Esophagus mucosa (tissue), 1 donor: Measurements from ENCODE around the gene LSM7. TPM values are rescaled to one million over a fixed set of nuclear protein-coding genes. Genes with fewer than 3 reads are reported as not detected.
"Not testable (repeated sequence)": the region's sequence is repeated elsewhere in the genome, so short reads cannot be mapped to it uniquely, and the experiment has no call there.

Source experiments
- ATAC-seq: fragments of 200-7000 bp; cut with Tn5 transposase; one replicate; pipeline ENCODE4 v1.9.1; 2020
- total RNA-seq: library from RNA; stranded (reverse); gene quantifications from one replicate; pipeline ENCODE4 v1.2.4, GENCODE V29; 2023
- donor health status: DM: yes; HTN: yes; CAD: no.

Gene LSM7
- total RNA-seq, 1 donor from 2014 or later, result 98.9 TPM

GRCh38 chr19:2296141-2296540, 32.2 kb downstream of the LSM7 start:
- no peak for ATAC-seq

GRCh38 chr19:2294687-2295335, 33.6 kb downstream of the LSM7 start:
- peak; percentile 19 for ATAC-seq

- no peak for ATAC-seq
Observed at GRCh38 chr19:2291185-2291751, 37.1 kb downstream of the LSM7 start.

DNA sequence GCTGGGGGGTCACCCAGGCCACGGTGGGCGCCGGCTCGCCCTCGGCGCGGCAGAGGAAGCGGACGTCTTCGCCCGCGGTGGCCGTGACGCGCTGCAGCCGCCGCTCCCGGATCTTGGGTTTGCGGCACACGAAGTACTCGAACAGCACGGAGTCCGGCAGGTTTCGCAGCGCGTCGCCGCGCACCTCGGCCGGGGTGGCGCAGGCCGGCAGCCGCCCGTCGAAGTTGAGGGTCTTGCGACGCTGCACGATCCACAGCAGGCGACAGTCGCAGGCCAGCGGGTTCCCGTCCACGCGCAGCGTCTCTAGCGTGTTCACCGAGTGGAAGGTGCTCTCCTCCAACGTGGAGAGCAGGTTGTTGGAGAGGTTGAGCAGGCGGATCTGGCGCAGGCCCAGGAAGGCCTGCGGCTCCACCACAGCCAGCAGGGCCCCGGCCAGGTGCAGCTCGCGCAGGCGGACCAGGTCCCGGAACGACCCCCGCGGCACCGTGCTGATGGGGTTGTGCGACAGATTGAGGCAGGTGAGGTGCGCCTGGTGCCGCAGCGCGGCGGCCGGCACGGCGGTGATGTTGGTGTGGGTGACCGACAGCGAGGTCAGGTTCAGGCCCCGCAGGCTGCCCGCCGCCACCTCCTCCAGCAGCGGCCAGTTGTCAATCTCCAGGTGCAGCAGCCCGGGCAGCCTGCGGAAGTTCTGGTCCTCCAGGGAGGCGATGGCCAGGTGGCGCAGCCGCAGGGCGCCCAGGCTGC, 37.8 kb downstream of the LSM7 start:
- ATAC-seq, result no peak

- ATAC-seq, result peak; percentile 36
Observed at GRCh38 chr19:2289714-2290435, 38.5 kb downstream of the LSM7 start.

DNA sequence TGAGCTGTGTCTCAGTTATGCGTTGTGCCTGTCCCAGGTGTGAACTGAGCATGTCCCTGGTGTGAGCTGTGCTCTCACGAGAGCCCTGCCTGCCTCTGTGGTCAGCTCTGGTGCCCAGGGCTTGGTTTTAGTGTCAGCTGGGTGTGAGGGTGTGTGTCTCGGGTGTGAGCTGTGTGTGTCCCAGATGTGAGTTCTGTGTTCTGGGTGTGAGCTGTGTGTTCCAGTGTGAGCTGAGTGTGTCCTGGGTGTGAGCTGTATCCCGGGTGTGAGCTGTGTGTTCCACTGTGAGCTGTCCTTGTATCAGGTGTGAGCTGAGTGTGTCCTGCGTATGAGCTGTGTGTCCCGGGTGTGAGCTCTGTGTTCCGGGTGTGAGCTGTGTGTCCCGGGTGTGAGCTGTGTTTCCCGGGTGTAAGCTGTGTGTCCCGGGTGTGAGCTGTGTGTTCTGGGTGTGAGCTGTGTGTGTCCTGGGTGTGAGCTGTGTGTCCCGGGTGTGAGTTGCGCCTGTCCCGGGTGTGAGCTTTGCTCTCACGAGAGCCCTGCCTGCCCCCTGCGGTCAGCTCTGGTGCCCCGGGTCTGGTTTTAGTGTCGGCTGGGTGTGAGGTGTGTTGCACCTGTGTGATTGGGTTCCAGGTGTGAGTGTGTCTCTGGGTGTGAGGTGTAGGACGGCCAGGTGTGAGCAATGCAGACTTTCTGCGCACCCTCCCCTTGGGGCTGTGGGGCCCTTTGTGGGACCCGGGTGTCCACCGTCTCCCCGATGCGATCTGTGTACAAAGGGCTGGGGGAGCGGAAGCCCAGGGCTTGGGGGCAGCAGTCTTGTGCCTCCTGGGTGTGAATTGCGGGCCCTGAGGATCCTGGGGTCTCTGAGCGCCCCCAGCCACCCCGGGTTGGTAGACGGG, 39.3 kb downstream of the LSM7 start:
- ATAC-seq, result peak; percentile 4

DNA sequence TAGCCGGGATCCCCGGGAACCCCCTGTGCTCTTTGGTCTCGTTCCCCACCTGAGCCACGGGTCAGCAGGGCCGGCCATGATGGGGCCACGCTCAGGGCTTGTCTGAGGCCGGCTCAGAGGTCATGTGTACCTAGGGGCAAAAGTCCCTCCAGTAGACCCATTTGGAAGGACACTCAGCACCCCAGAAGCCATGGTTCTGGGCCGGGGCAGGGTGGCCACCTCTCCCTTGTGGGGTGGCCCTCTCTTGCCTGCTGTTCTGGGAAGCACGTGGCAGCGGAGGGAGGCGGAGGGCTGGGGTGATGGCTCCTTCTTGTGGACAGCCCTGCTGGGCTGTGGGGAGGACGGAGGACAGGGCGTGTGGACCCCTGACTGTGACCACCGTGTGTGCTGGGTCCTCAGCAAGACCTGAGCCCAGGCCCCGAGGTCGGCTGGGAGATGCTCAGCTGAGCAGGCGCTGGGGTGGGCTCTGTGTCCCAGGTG, 40.0 kb downstream of the LSM7 start:
- ATAC-seq, result no peak

DNA sequence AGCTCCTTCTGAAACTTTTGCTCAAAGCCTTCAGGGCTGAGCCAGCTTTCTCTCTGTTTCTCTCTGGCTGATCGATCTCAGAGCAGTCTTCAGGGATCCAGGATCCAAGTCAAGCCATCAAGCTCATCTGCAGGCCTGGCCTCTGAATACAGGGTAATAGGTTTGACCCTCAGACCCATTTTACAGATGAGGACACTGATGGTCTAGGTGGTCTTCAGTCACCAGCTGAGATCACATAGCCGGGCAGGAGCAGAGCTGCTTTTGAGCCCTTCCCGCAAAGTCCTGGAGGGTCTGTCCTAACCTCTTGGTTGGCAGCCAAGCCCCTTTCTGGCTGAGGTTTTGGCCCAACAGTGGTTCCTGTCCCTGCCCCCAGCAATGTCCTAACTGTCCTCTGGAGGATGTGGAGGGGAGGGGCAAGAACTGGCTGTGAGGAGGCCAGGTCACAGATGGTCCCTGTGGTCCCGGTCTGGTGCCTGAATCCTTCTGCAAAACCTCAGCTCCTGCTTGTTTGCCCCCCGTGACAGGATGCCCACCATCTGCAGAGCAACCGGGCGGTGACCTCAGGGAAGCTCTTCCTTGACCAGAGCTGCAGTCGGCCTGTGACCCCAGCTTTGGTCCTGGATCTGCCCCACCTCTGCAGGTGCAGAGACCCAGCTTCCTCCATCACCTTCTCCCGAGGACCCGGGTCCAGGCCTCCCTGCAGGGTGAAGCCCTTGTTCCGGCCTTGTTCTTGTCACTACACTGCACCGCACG, 40.6 kb downstream of the LSM7 start:
- ATAC-seq, result no peak

DNA sequence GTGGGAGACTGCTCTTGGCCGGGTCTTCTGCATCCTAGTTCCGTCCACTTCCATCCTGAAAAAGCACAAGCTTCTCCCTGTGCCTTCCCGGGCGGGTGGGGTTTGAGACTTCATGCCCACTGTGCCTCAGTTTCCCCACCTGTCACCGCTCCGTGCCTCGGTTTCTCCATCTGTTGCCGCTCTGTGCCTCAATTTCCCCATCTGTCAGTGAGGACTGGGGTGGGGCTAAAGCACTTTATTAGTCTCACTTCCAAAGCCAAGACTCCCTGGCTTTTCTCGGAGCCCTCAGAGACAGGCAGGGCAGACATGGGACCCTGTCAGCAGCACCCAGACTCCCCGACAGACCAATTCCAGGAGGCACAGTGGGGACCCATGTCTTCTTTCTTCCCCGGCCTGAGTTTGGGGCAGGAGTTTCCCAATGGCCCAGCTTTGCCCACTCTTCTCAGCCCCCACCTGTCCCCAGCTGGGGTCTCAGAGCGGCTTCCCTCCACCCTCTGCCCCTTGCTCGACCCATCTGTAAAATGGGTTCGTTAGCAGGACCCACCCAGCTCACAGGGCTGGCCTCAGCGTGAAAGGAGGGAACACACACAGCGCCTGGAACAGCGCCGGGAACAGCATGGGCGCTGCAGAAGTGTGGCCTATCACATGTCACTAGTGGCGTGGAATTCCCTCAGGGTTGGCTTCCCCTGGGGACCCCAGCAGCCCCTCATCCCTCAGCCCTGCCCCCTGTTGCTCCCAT, 41.8 kb downstream of the LSM7 start:
- no peak for ATAC-seq

DNA sequence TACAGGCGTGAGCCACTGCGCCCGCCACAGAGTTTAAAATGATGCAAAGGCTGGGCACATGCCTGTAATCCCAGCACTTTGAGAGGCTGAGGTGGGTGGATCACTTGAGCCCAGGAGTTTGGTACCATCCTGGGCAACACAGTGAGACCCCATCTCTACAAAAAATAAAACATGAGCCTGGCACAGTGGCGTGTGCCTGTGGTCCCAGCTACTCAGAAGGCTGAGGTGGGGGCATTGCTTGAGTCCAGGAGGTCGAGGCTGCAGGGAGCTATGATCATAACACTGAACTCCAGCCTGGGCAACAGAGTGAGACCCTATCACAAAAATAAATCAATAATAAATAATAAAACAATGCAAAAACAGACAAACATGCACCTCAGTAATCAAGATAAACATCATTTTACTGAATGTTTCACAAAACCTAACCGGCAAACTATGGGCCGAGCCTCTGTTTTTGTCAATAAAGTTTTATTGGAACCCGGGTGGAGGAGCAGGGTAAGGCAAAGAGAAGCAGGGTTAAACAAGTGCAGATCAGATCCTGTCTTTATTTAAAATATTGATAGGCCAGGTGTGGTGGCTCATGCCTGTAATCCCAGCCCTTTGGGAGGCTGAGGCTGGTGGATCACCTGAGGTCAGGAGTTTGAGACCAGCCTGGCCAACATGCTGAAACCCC, 44.4 kb downstream of the LSM7 start:
- ATAC-seq, result no peak

DNA sequence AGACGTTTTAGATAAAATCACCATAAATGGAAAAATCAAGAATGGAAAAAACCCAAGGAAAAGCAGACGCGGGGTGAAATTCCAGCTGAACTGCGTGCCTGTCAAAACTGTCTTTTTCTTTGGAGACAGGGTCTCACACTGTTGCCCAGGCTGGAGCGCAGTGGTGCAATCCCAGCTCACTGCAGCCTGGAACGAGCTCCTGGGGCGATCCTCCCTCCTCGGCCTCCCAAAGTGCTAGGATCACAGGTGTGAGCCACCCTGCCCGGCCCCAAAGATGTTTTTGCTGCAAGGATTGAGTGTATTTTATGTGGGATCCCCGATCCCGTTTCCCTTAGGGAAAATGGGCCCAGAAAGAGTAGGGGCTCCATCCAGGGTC, 45.5 kb downstream of the LSM7 start:
- no peak for ATAC-seq

DNA sequence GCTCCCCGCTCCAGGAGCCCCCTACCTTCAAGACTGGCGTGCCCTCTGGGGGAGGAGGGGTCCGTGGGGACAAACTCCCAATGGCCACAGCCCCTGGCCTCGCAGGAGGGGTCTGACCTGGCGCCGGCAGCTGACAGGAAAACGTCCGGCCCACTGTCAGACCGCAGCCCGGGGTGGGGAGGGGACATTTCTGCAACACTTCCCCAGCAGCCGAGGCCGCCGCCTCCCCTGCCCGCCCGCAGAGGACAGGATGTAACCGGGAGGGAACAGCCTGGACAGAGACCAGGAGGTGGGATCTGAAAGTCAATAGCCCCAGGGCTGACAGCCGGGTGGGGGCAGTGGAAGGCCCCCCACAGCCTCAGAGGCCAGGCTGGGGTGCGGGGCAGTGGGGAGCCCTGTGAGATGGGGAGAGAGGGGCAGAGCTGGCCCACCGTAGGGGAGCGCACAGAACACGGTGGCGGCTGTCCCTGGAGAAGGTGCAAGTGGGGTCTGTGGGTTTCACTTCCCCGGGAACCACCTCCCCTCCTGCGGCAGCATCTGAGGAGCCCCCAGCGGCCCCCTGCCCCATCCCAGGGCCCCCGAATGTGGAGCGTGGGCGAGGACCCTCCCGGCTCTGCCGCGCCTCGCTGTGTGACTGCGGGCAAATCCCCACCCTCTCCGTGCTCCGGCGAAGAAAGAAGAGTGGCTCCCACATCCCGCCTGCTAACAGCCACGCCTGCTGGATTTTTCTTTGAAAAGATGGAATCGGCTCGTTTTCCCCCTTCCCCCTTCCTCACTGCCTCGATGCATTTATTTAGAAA, 46.1 kb downstream of the LSM7 start, which contains the start of gene PEAK3:
TSS of gene PEAK3 (minus strand) at position 114 of the 800 bp plus-strand sequence. CDS start 1,244 bp downstream, outside the sequence.
- peak; percentile 28 for ATAC-seq

GRCh38 chr19:2281265-2282061, 46.9 kb downstream of the LSM7 start:
- not testable (repeated sequence) for ATAC-seq

GRCh38 chr19:2280633-2281264, 47.6 kb downstream of the LSM7 start:
- no peak for ATAC-seq

GRCh38 chr19:2278459-2279158, 49.8 kb downstream of the LSM7 start:
- ATAC-seq, result no peak

DNA sequence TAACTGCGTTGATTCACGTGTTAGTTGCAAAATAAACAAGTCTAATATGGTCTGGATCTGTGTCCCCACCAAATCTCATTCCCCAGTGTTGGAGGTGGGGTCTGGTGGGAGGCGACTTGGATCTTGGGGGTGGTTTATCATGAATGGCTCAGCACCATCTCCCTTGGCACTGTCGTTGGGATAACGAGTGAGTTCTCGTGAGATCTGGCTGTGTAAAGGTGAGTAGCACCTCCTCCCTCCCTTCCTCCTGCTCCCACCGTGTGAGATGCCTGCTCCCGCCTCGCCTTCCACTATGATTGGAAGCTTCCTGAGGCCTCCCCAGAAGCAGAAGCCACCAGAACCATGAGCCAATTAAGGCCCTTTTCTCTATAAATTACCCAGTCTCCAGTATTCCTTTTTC, 51.2 kb downstream of the LSM7 start:
- ATAC-seq, result no peak

- no peak for ATAC-seq
Observed at GRCh38 chr19:2276429-2276986, 51.9 kb downstream of the LSM7 start.
